GM12864 (cell line): ENCODE data around the gene PAX9.

Experiments used
- DNase-seq: peaks from one replicate; pipeline ENCODE4 v3.0.0-alpha.2; 2011; ENCODE audit warnings: low read depth
- H3K4me3 ChIP-seq: 2 replicates; pipeline ENCODE4 v1.5.1; 2011; ENCODE audit warnings: mild to moderate bottlenecking, low read depth, low read length, control low read depth
- TF ChIP-seq, protein P1 (sequence below): IDR thresholded peaks from 2 replicates; pipeline ENCODE4 v1.5.1; 2011; ENCODE audit warnings: low read depth, mild to moderate bottlenecking, moderate library complexity, low read length, control low read depth, inconsistent platforms; ENCODE audit errors: missing control alignments

Gene PAX9

DNA sequence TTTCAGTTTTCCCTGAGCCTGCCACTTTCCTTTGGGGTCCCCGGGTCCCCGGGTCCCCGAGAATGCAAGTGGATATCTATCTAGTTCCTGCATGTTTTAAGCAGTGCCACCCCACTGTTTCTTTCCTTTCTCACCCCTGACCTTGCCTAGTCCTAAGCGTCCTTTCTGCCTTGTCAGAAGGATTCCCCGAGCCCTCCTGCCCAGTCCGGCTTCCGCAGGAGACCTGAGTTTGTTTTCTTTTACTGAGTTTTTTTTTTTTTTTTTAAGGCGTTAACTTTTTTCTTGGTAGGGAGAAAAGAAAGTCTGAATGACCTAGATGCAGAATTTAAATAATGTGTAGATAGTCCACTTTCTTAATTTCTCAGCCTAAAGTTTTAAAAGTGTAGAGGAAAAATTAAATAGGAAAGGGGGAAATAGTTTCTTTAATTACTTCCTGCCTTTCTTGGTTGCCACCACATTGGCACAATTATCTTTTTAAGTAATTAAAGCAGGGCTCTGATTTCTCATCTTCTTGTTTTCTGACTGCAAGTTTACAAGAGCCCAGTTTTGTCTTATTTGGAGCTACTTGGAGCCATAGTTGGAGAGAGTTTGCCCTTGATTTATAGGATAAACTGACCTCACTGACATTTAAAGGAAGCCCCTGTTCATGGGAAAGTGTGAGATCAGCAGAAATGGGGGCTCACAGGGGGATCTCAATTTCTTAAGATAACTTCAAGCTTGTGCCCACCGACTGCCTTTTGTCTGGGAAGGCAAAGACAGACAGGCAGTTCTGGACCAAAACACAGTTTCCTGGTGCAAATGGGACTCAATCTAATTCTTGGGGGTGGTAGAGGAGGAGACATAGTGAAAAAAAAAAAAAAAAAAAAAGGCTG lies 2.9 kb downstream of the PAX9 start:
- TF ChIP-seq, protein P1, sequence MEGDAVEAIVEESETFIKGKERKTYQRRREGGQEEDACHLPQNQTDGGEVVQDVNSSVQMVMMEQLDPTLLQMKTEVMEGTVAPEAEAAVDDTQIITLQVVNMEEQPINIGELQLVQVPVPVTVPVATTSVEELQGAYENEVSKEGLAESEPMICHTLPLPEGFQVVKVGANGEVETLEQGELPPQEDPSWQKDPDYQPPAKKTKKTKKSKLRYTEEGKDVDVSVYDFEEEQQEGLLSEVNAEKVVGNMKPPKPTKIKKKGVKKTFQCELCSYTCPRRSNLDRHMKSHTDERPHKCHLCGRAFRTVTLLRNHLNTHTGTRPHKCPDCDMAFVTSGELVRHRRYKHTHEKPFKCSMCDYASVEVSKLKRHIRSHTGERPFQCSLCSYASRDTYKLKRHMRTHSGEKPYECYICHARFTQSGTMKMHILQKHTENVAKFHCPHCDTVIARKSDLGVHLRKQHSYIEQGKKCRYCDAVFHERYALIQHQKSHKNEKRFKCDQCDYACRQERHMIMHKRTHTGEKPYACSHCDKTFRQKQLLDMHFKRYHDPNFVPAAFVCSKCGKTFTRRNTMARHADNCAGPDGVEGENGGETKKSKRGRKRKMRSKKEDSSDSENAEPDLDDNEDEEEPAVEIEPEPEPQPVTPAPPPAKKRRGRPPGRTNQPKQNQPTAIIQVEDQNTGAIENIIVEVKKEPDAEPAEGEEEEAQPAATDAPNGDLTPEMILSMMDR = no peak
- DNase-seq = no peak
- no peak overlapping the region for H3K4me3 ChIP-seq

DNA sequence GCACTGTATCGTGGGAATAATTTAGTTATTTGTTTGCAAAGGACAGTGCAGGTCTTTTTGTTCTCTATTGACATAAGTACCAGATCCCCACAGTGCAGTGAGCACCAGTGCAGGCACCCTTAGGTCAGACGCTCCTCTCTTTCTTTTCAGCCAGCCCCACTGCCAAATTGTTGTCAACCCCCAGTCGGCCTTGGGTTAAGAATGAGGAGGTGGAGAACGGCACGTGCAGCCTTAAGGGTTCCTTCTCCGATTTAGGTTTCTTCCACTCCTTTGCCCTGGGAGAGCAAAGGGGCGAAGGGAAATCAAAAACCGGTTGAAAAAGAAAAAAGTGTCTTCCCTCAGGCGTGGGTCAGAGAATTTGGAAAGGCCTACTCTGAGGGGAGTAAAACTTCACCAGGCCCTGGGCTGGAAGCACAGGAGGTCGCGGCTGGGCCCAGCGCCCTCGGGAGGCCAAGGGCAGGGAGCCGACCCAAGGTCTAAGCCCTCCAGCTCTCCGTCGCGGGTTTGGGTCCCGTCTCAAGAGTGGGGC lies 4.3 kb downstream of the PAX9 start:
- H3K4me3 ChIP-seq = no peak overlapping the region
- TF ChIP-seq, protein P1 = no peak
- no peak for DNase-seq

DNA sequence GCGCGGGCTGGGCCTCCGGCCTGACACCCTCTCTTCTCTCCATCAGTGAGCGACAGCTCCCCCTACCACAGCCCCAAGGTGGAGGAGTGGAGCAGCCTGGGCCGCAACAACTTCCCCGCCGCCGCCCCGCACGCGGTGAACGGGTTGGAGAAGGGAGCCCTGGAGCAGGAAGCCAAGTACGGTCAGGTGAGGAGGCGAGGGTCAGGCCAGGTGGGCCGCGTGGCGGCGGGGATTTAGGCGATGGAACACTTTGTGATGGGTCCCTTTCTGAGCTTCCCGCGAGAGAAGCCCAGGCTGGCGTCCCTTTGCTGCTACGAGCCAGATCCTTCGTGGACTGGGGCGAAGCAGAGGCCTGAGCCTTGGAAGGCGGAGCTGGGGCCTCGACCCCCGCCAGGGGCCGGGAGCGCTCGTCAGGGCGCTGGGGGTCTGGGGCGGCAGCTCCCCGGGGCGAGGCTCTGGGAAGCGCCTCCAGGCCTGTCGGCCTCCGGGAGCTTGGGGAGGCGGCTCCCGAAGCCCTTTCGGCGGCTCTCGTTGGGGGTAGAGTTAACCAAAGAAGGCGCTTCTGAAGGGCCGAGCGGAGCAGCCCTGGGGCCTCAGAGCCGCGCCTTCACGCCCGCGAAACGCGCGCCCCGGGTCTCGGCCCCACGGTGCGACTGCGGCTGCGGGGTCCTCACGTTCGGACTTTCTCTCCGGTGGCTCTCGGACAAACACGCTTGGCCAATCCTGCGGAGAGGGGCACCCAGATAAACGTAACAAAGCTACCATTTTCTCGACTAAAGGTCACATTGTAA lies 5.0 kb downstream of the PAX9 start:
- no peak for DNase-seq
- no peak overlapping the region for H3K4me3 ChIP-seq
- TF ChIP-seq, protein P1 = no peak

DNA sequence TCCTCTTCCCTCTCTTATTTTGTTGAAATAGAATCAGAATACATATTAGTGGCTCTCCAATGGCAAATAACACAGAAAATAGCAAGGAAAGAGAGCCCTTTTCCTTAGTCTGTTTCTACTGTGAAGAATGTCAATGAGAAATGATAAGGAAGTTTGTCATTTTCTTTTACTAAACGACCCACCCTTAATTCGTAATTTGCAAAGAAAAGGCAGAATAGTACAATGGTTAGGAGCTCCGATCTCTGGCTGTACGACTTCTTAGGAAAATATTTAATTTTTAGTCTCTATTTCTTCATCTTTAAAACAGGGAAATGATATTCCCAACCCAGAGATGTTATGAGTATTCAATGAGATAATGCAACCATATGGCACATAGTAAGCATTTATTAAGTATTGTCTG lies 6.0 kb downstream of the PAX9 start:
- DNase-seq = no peak
- TF ChIP-seq, protein P1 = no peak
- H3K4me3 ChIP-seq = no peak overlapping the region

DNA sequence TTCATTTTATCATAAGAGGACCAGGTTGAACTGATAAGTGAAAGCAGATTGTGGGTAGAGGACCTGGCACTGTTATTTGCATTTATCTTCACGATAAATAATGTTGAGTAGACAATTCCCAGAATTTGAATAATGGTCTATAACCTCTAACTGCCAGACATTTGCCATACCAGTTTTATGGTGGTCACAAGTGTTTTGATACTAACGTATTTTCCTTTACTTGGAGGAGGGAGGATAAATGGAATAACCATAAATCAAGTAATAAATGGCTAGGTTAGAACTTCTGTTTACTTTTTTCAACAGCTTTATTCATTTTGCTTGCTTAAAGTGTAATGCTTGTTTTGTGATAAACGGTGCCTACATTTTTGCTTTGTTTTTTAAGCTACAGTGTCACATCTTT lies 9.5 kb downstream of the PAX9 start:
- TF ChIP-seq, protein P1 = no peak
- no peak for DNase-seq
- H3K4me3 ChIP-seq = no peak overlapping the region

DNA sequence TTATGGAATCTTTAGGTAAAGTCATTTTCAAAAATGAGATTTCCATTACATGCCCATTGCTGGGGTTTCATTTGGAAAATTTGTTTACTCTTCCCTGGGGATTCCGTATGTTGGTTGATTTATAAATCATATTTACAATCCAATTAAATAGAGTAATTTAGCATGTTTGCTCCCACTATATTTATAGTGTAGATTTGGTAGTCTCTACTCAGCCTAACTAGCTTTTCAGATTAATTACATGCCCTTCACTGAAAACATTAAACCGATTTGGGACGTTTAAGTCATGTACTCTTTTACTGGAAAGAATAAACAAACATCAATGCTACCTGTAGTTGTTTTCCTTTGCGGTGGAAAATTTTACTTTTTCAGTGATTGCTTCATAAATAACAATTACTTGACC lies 10.4 kb downstream of the PAX9 start:
- TF ChIP-seq, protein P1 = no peak
- DNase-seq = no peak
- no peak overlapping the region for H3K4me3 ChIP-seq
